ENCODE measurements around the gene DOCK10.

- TF ChIP-seq ZNF274 (IDR thresholded peaks at IDR 0.05; ENCODE audit: low read length) (no peak), ZNF274 (tag by site-specific recombination; IDR thresholded peaks at IDR 0.05; ENCODE audit: borderline replicate concordance) (no peak), ZNF24 (tag by site-specific recombination; IDR thresholded peaks at IDR 0.05) (no peak)
- TF ChIP-seq, protein P1, sequence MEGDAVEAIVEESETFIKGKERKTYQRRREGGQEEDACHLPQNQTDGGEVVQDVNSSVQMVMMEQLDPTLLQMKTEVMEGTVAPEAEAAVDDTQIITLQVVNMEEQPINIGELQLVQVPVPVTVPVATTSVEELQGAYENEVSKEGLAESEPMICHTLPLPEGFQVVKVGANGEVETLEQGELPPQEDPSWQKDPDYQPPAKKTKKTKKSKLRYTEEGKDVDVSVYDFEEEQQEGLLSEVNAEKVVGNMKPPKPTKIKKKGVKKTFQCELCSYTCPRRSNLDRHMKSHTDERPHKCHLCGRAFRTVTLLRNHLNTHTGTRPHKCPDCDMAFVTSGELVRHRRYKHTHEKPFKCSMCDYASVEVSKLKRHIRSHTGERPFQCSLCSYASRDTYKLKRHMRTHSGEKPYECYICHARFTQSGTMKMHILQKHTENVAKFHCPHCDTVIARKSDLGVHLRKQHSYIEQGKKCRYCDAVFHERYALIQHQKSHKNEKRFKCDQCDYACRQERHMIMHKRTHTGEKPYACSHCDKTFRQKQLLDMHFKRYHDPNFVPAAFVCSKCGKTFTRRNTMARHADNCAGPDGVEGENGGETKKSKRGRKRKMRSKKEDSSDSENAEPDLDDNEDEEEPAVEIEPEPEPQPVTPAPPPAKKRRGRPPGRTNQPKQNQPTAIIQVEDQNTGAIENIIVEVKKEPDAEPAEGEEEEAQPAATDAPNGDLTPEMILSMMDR (tag by site-specific recombination; IDR thresholded peaks at IDR 0.05): no peak
These were observed 326.1 kb downstream of the DOCK10 start, which contains the start of gene CCDC195 for GRCh38 chr2:224716201-224716600.
